Right lobe of liver (tissue), 4 donors: ENCODE results near the gene HNRNPUL2.

Source experiments
- POLR2A ChIP-seq: fragments of 450-650 bp; IDR thresholded peaks from one replicate; pipeline ENCODE4 v1.6.1; 2017; ENCODE audit warnings: antibody characterized with exemption, mild to moderate bottlenecking
- TF ChIP-seq, protein P1 (sequence below), 4 donors: fragments of 200-600 bp in 3 of 4; fragments of 450-650 bp in 1 of 4; IDR thresholded peaks; one replicate each; pipeline versions ENCODE4 v1.5.1 to v1.8.0; 2016 to 2022; ENCODE audit warnings: antibody characterized with exemption in 4 of 4, mild to moderate bottlenecking in 2 of 4
- donor health status: DM: no; HTN: no; CAD: no.
- donor health status: DM: no; HTN: no; CAD: no.
- donor health status: DM: no; HTN: yes; CAD: no.

DNA sequence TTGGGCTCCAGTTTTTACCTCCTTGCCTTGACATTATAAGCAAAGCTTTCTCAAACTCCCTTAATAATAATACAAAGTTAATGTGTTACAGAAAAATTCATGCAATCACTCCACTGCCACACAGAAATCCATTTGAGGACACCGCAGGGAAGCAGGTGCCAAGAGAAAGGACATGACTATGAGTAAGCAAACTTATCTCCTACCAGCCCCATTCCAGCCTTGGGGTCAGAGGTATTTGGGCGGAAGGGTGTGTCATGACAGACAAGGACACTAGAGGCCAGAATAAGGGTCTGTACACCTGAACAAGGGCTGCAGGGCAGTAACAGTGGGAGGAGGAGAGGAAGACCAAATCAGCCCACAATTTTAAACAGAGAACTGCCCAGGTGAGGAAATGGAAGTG is 13.9 kb downstream of the HNRNPUL2 start:
- TF ChIP-seq, protein P1, sequence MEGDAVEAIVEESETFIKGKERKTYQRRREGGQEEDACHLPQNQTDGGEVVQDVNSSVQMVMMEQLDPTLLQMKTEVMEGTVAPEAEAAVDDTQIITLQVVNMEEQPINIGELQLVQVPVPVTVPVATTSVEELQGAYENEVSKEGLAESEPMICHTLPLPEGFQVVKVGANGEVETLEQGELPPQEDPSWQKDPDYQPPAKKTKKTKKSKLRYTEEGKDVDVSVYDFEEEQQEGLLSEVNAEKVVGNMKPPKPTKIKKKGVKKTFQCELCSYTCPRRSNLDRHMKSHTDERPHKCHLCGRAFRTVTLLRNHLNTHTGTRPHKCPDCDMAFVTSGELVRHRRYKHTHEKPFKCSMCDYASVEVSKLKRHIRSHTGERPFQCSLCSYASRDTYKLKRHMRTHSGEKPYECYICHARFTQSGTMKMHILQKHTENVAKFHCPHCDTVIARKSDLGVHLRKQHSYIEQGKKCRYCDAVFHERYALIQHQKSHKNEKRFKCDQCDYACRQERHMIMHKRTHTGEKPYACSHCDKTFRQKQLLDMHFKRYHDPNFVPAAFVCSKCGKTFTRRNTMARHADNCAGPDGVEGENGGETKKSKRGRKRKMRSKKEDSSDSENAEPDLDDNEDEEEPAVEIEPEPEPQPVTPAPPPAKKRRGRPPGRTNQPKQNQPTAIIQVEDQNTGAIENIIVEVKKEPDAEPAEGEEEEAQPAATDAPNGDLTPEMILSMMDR (IDR thresholded peaks at IDR 0.05) = peak; percentile 8 to 20 (median 13)
- no peak for TF ChIP-seq POLR2A
